Kidney tubule cell (primary cell): Measurements from ENCODE around the gene PIK3R2.

Experiments used
- DNase-seq: peaks from one replicate; pipeline ENCODE4 v3.0.0-alpha.2; 2018; ENCODE audit warnings: low spot score

The PIK3R2 gene

DNA sequence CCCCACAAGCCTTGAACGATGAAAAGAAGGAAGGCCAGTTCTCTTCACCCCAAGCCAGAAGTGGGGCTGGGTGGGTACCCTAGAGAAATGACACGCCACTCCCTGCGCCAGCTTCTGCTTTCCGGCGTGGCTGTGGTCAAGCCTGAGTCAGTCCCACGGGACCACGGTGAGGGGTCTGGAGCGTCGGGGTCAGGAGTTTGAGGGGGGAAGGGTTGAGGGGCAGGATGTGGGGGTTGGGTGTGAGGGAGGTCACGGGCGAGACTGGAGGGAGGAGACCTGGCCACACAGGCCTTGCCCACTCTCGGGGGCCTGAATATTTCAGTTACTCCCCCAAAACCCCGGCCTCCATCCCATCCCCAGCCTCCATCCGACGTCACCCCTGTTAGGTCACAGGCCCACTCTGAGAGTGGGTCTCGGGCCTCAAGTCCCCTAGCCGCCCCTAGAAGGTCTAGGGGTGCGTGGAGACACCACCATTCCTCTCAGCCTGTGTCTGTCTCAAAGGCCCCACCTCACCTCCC is 20.1 kb downstream of the PIK3R2 start:
- DNase-seq = no peak

DNA sequence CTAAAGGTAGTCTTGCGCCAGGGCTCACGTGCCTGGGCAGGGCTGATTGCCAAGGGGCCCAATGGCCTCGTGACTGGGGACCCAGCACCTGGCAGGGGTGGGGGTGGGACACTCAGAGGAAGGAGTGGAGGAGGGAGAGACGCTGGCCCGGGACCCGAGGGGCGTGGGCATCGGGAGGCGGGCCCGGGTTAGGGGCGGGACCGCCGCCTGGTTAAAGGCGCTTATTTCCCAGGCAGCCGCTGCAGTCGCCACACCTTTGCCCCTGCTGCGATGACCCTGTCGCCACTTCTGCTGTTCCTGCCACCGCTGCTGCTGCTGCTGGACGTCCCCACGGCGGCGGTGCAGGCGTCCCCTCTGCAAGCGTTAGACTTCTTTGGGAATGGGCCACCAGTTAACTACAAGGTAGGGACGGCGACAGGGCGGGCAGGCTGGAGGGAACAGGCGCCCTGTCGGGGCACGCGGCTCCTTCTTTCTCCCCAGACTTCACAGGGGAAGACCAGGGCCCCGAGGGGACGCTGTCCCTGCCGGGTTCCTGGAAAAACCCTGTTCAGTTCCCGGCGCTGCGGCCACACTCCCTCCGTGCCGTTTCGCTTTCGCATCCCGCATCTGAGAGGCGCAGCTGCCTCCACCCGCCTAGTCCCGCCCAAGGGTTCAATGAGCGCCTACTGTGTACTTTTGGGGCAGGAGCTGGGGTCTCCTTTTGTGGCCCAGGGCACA is 20.8 kb downstream of the PIK3R2 start, which contains the start of gene IFI30:
TSS of gene IFI30 (plus strand) at position 242 of the 717 bp plus-strand sequence. CDS start at position 271, 29 bp downstream.
- DNase-seq = peak; percentile 52

- DNase-seq = no peak
These were observed 22.0 kb downstream of the PIK3R2 start for GRCh38 chr19:18174983-18175382.

DNA sequence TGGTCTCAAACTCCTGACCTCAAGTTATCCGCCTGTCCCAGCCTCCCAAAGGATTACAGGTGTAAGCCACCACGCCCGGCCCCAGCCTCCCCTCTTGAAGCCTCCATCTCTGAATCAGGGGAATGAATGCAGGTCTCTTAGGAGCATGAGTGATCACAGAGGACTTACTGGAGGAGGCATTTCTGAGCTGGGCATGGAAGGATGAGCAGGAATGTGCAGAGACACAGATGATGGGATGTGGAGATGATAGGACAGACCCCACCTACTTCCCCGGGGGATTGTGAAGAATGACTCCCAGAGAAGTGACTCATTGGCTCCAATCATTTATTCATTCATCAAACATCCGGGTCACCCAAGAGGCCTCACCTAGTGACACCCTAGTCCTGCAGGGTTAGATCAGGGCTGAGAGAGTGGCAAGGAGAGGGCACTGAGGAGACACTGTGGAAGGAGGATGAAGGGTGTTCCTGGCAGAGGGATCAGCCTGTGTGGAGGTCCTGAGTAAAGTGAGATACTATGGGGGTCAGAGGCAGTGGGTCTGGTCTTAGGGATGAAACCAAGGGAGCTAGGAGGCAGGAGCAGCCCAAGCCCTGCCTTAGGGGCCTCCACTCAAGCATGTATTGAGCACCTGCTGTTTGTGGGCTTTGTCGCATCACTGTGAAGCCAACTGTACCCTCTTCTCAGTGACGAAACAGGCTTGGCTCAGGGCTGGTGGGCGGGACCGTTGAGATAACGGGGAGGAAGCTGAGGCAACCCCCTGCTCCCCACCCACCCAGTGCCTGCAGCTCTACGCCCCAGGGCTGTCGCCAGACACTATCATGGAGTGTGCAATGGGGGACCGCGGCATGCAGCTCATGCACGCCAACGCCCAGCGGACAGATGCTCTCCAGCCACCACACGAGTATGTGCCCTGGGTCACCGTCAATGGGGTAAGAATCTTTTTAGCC is 23.7 kb downstream of the PIK3R2 start:
- peak; percentile 50 for DNase-seq

- no peak for DNase-seq
These were observed 27.0 kb downstream of the PIK3R2 start for GRCh38 chr19:18179957-18180356.

DNA sequence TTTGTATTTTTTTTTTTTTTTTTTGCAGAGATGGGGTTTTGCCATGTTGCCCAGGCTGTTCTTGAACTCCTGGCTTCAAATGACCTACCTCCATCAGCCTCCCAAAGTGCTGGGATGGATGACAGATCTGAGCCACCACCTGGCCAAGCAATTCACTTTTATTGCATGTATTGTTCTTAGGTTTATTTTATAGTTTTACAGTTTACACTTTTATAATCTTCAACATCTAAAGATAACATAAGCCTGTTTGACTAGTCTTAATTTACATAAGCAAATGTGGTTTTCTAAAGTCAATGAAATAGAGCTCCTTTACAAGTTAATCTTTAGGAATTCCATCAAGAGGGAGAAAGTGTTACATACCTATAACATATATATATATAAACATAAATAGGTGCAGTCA is 30.6 kb downstream of the PIK3R2 start:
- no peak for DNase-seq

- DNase-seq = no peak
These were observed 32.6 kb downstream of the PIK3R2 start for GRCh38 chr19:18185538-18185937.

- no peak for DNase-seq
These were observed 37.3 kb downstream of the PIK3R2 start for GRCh38 chr19:18190278-18190677.

DNA sequence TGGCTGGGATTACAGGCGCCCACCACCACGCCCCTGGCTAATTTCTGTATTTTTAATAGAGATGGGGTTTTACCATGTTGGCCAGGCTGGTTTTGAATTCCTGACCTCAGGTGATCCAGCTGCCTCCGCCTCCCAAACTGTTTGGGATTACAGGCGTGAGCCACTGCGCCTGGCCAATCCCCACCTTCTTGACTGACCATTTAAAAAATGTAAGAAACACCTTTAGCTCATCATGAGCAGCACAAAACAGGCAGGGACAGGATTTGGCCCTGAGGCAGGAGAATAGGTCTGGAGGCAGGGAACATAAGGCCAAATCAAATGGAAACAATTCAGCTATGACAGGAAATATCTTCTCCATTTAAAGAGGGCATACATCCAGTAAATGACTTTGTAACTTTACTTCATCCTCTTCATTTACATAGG is 38.7 kb downstream of the PIK3R2 start:
- no peak for DNase-seq

DNA sequence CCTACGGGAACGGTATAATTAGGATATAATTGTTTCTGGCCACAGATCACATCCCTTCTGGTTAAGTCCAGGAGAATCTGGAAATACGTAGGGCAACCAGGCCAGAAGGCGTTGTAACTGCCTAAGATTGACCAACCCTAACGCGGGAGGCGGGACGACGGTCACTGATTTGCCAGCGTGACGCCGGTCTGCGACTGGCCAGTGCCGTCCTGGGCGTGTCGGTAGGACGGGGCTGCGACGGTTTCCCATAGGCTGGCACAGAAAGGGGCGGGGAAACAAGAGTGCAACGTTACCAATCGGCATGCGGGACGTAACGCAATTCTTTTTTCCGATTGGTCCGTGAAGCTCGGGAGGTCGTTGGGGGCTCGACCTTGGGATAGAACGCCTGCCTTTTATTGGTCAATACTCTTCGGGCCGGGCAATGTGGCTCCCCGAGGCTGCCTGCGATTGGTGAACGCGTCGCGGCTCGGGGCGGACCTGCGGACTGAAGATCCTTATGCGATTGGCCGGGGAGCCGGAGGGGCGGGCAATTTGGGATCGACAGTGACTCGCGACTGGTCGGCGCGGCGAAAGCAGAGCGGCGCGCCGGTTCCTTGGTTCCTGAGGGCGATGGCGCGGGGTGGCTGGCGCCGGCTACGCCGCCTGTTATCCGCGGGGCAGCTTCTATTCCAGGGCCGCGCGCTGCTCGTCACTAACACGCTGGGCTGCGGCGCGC is 39.9 kb downstream of the PIK3R2 start, which contains the start of gene MPV17L2:
TSS of gene MPV17L2 (plus strand) at position 546 of the 715 bp plus-strand sequence. CDS start at position 610, 64 bp downstream.
- peak; percentile 100 for DNase-seq

GRCh38 chr19:18193388-18194180 is 40.6 kb downstream of the PIK3R2 start:
- DNase-seq = no peak

DNA sequence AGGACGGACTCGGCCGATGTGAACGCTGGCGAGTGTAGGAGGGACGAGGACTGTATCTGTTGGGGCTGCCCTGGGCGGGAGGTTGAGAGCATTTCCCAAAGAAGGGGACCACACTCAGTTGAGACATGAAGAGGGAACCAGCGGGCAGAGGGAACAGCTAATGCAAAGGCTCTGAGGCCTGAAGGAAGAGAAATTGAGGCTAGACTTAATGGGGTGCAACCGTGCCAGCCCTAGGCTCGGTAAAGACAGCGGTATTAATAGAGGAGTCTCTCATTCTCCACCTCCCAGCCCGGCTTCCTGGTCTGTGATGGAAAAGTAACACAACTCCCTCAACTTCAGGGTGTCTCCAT is 41.2 kb downstream of the PIK3R2 start:
- no peak for DNase-seq

DNA sequence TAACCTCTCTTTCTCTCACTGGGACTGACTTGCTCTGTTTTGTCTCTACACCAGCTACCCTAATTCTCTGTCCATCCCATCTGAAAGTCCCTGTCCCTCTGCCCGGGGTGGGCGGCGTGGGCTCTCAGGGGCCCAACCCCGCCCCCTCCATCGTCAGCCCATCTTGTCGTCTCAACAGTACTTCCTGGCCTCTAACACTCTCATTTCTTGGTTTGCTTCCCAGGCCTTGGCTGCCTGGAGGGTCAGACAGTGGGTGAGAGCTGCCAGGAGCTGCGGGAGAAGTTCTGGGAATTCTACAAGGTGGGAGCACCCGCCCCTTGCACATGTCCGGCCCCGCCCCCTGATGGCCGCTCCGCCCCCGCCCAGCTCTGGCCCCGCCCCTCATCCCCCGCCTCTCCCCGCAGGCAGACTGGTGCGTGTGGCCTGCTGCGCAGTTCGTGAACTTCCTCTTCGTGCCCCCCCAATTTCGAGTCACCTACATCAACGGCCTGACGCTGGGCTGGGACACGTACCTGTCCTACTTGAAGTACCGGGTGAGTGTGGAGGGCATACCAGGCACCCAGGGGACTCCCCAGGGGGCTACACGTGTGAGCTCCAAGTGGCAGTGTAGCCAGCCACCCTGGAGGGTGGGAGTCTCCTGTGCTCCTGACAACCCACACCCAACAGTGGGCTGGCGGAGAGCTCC is 41.7 kb downstream of the PIK3R2 start:
- DNase-seq = no peak

GRCh38 chr19:18196511-18196845 is 43.5 kb downstream of the PIK3R2 start:
- no peak for DNase-seq

- no peak for DNase-seq
These were observed 44.3 kb downstream of the PIK3R2 start for GRCh38 chr19:18197306-18197705.

DNA sequence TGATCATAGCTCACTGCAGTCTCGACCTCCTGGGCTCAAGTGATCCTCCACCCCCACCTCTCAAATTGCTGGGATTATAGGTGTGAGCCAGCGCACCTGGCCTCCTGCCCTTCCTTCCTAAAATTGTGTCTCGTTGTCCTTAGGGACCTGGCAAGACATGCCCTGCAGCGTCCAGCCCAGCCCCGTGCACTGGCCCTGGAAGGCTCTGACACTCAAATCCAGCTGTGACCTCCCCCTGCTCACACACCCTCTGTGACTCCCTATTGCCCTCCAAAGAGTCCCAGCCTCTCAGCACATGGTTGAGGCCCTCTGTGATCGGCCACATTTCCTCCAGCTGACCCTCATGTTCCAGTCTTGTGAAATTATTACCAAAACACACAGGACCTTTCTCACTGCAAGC is 45.0 kb downstream of the PIK3R2 start:
- no peak for DNase-seq

DNA sequence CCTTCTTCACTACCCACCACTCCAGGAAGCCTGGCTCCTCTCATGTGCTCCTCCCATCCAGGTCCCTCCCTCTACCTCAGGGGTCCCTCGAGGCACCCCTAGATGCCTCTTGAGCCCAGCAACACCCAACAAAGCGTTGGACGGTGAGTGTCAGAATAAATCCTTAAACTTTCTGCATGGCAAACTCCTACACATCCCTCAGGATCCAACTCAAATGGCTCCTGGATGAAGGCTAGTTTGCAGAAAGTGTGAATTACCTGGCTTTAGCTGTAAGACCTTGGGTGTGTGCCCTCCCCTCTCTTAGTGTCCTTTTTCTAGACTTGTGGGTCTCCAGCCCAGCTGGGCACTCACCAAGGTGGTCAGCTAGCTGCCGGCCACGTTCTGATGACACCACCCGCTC is 45.4 kb downstream of the PIK3R2 start:
- DNase-seq = no peak

DNA sequence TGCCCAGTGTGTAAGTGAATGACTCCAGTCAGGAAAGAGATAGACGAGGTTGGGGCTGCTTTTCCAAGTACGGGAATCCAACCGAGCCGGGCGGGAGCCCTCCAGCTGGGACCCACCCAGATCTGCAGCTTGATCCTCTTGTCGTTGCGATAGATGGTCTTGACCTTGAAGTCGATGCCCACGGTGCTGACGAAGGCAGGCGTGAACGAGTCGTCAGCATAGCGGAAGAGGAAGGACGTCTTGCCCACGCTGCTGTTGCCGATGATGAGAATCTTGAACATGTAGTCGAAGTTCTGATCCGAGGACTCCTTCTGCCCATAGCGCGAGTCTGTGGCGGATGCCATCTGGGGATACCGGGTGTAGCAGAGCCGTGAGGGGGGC is 49.4 kb downstream of the PIK3R2 start:
- DNase-seq = no peak

- no peak for DNase-seq
These were observed 49.9 kb downstream of the PIK3R2 start for GRCh38 chr19:18202778-18203407.

DNA sequence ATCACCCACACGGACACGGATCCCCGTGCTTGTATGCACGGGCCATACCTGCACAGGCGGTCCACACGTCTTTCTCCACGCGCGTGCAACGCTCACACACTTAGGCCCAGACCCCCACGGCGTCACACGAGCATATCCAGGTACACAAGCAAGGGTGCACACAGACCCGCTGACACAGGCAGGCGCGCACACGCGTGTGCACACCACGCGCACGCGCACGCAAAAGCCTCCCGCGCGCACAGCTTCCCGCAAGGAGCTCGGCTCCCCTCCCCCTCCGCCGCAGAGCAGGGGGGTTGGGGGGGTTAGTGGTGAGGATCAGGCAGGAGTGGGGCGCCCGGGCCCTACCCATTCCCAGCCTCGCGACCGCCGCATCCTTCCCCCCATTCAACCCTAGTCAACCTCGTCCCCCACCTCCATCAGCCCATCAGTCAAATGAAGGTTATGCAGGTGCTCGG is 50.5 kb downstream of the PIK3R2 start:
- no peak for DNase-seq
